ENCODE results near the gene WASF1.
"Not testable (repeated sequence)": the region's sequence is repeated elsewhere in the genome, so short reads cannot be mapped to it uniquely, and the experiment has no call there.

WASF1 gene

DNA sequence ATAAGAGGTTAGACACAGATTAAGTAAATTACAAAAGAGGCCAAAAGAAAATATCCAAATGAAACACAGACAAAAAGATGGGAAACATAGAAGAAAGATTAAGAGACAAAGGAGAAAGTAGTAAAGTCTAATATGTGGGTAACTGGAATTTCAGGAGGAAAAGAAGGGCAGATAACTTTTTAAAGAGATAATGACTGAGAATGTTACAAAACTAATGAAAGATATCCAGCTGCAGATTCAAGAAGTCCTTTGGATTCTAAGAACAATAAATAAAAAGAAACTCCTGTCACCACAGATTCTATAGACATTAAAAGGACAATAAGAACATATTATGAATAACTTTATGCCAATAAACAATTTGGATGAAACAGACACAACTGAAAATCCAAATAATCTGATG lies 90.1 kb downstream of the WASF1 start:
- Histone ChIP-seq H3K4me3 (ENCODE audit: low read depth, low read length) (no peak overlapping the region), H3K4me1 (ENCODE audit: control insufficient read depth, insufficient read depth, low read length) (no peaks in the 10 kb centered on the region; the same call in 1 of the 2 replicates), H3K36me3 (ENCODE audit: control insufficient read depth, insufficient read depth, low read length) (no peaks in the 10 kb centered on the region), H3K9ac (ENCODE audit: low read depth, low read length) (no peak overlapping the region), H3K9me3 (ENCODE audit: control insufficient read depth, insufficient read depth, low read length) (no peaks in the 10 kb centered on the region), H3K27ac (ENCODE audit: low read depth, low read length) (no peak overlapping the region), H3K27me3 (ENCODE audit: control insufficient read depth, insufficient read depth, low read length) (no peaks in the 10 kb centered on the region)

DNA sequence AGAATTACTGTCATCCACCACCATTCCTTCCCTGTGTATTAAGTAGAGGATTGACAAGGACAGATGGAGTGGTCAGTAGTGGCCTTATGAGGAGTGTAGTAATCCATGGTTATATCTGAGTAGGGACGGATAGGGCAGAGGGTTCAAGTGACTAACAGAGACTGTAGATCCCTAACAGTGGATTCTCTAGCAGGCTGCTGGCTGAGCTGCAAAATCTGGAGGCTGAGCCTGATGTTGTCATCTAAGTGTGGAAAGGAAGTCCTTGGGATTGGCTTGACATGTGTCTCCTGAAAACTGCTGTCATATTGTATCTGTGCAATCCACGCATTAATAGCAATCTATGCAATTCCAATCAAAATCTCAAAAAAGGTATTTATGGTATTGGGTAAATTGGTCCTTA lies 94.2 kb downstream of the WASF1 start:
- Histone ChIP-seq H3K9ac (ENCODE audit: low read depth, low read length) (no peak overlapping the region), H3K36me3 (ENCODE audit: control insufficient read depth, insufficient read depth, low read length) (no peaks in the 10 kb centered on the region), H3K4me1 (ENCODE audit: control insufficient read depth, insufficient read depth, low read length) (no peaks in the 10 kb centered on the region; the same call in 1 of the 2 replicates), H3K9me3 (ENCODE audit: control insufficient read depth, insufficient read depth, low read length) (no peaks in the 10 kb centered on the region), H3K27ac (ENCODE audit: low read depth, low read length) (no peak overlapping the region), H3K4me3 (ENCODE audit: low read depth, low read length) (no peak overlapping the region), H3K27me3 (ENCODE audit: control insufficient read depth, insufficient read depth, low read length) (no peaks in the 10 kb centered on the region)

DNA sequence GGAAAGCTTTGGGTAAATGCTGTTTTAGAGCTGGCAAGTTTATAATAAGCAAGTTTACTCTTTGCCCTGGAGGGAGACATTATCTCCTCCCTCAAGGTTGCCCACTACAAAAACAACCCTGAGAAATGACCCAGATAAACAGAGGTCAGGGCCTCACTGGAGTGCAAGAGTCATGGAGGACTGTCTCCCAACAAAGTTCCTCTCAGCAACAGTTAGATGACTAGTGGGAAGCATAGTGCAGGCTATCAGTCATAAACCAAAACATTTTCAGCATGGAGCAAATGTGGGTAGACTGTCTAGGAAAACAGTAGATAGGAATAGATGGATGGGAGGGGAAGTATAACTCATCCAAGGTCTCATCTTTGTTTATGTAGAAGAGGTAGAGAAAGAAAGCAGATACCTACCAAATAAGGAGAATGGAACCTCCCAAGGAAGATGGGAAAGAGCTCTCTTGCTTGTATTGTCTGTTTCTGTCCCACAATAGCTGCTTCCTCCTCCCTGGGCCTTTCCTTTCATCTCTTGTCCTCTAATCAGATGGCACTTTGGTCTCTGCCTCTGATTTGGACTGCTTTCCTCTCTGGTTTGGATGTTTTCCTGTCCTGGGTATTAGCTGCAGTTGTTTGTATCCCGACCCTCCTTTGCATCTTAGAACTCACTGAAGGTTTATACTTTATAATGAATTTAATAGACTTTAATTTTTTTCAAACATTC lies 95.4 kb downstream of the WASF1 start:
- H3K9me3 ChIP-seq (ENCODE audit: control insufficient read depth, insufficient read depth, low read length) = no peaks in the 10 kb centered on the region
- no peak overlapping the region for H3K27ac ChIP-seq (ENCODE audit: low read depth, low read length)
- no peak overlapping the region for H3K9ac ChIP-seq (ENCODE audit: low read depth, low read length)
- H3K4me1 ChIP-seq (ENCODE audit: control insufficient read depth, insufficient read depth, low read length) = no peaks in the 10 kb centered on the region; the same call in 1 of the 2 replicates
- no peaks in the 10 kb centered on the region for H3K27me3 ChIP-seq (ENCODE audit: control insufficient read depth, insufficient read depth, low read length)
- H3K36me3 ChIP-seq (ENCODE audit: control insufficient read depth, insufficient read depth, low read length) = no peaks in the 10 kb centered on the region
- H3K4me3 ChIP-seq (ENCODE audit: low read depth, low read length) = no peak overlapping the region

DNA sequence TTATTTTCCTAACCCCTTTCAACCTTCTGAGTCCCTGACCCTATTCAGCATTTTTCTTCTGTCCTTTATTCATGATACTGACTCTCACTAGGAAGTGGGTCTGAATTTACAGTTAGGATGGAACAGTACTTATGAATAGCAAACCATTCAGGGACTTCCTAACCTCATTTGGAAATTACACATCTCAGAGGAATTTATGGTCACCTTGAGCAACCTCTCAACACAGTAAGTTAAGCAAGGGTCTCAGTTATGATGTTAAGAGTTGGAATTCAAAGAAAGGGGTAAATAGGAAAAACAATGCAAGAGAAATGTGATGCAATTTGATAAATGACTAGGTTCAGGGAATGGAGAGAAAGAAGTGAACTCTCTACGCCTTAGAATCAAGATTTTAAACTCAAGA lies 104.1 kb downstream of the WASF1 start:
- Histone ChIP-seq H3K9me3 (ENCODE audit: control insufficient read depth, insufficient read depth, low read length) (no peaks in the 10 kb centered on the region), H3K36me3 (ENCODE audit: control insufficient read depth, insufficient read depth, low read length) (no peaks in the 10 kb centered on the region), H3K4me3 (ENCODE audit: low read depth, low read length) (no peak overlapping the region), H3K27me3 (ENCODE audit: control insufficient read depth, insufficient read depth, low read length) (no peaks in the 10 kb centered on the region), H3K27ac (ENCODE audit: low read depth, low read length) (no peak overlapping the region), H3K9ac (ENCODE audit: low read depth, low read length) (no peak overlapping the region), H3K4me1 (ENCODE audit: control insufficient read depth, insufficient read depth, low read length) (no peaks in the 10 kb centered on the region)

DNA sequence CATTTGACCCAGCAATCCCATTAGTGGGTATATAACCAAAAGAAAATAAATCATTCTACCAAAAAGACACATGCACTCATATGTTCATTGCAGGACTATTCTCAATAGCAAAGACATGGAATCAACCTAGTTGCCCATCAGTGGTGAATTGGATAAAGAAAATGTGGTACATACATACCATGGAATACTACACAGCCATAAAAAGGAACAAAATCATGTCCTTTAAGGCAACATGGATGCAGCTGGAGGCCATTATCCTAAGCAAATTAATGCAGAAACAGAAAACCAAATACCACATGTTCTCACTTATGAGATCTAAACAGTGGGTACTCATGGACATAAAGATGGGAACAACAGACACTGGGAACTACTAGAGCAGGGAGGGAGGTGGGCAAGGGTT lies 106.0 kb downstream of the WASF1 start:
- not testable (repeated sequence) for H3K9ac ChIP-seq (ENCODE audit: low read depth, low read length); H3K27me3 ChIP-seq (ENCODE audit: control insufficient read depth, insufficient read depth, low read length); H3K4me1 ChIP-seq (ENCODE audit: control insufficient read depth, insufficient read depth, low read length); H3K36me3 ChIP-seq (ENCODE audit: control insufficient read depth, insufficient read depth, low read length); H3K27ac ChIP-seq (ENCODE audit: low read depth, low read length); H3K9me3 ChIP-seq (ENCODE audit: control insufficient read depth, insufficient read depth, low read length); H3K4me3 ChIP-seq (ENCODE audit: low read depth, low read length)

DNA sequence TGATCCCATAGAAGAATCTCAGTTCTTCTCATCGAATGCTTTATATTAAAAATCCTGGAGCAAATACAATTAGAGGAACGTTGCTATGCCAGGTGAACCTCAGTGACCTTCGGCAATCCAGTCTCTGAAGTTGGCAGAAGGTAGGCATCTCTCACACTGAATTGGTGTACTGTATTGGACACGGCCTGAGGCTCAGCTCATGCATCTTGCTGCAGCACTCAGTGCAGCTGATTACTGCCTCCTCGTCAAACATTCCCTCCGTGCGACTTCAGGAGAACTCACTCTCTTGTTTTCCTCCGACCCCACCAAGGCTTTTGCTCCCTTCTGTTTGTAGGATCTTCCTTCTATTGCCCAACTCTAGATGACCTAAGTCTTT lies 110.9 kb downstream of the WASF1 start:
- no peaks in the 10 kb centered on the region for H3K27me3 ChIP-seq (ENCODE audit: control insufficient read depth, insufficient read depth, low read length)
- no peaks in the 10 kb centered on the region for H3K9me3 ChIP-seq (ENCODE audit: control insufficient read depth, insufficient read depth, low read length)
- H3K27ac ChIP-seq (ENCODE audit: low read depth, low read length) = no peak overlapping the region
- H3K4me1 ChIP-seq (ENCODE audit: control insufficient read depth, insufficient read depth, low read length) = 0 out of 2 replicates have a peak, but pooled peaks cover 2% of the 10 kb centered on the region
- no peak overlapping the region for H3K4me3 ChIP-seq (ENCODE audit: low read depth, low read length)
- no peak overlapping the region for H3K9ac ChIP-seq (ENCODE audit: low read depth, low read length)
- H3K36me3 ChIP-seq (ENCODE audit: control insufficient read depth, insufficient read depth, low read length) = no peaks in the 10 kb centered on the region

DNA sequence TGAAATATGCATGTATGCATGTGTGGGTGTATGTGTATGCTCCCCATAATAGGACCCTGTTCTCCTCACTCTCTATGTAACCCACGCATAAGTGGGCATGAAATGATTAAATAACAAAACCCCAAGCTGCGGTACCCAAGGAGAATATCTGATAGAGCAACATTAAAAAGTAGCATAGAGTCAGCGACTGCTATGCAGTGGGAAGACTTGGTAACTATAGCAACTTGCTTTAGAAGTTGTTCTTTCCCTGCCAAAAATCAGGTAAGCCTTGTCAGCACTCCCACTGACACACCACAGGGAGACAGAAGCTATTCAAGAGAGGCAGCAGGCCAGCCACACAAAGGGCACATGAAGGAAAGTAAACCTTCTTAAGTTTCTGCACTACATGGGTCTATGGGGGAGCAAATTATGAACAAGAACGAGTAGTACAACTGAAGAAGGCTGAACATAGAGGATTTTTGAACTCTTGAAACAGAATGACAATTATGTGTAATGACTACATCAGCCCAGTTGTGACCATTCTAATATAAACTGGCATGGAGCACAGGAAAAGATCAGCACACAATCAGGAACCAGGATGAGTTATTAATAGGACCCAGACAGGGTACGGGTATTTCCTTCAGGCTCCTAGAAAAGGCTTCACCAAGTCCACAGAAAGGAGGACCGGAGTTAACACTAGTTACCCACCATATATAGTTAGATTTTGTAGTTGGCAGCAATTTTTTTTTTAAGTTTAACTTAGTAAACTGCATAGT lies 111.5 kb downstream of the WASF1 start:
- Histone ChIP-seq H3K9ac (ENCODE audit: low read depth, low read length) (no peak overlapping the region), H3K27ac (ENCODE audit: low read depth, low read length) (no peak overlapping the region), H3K36me3 (ENCODE audit: control insufficient read depth, insufficient read depth, low read length) (no peaks in the 10 kb centered on the region), H3K9me3 (ENCODE audit: control insufficient read depth, insufficient read depth, low read length) (no peaks in the 10 kb centered on the region), H3K27me3 (ENCODE audit: control insufficient read depth, insufficient read depth, low read length) (no peaks in the 10 kb centered on the region), H3K4me1 (ENCODE audit: control insufficient read depth, insufficient read depth, low read length) (0 out of 2 replicates have a peak, but pooled peaks cover 2% of the 10 kb centered on the region), H3K4me3 (ENCODE audit: low read depth, low read length) (no peak overlapping the region)

DNA sequence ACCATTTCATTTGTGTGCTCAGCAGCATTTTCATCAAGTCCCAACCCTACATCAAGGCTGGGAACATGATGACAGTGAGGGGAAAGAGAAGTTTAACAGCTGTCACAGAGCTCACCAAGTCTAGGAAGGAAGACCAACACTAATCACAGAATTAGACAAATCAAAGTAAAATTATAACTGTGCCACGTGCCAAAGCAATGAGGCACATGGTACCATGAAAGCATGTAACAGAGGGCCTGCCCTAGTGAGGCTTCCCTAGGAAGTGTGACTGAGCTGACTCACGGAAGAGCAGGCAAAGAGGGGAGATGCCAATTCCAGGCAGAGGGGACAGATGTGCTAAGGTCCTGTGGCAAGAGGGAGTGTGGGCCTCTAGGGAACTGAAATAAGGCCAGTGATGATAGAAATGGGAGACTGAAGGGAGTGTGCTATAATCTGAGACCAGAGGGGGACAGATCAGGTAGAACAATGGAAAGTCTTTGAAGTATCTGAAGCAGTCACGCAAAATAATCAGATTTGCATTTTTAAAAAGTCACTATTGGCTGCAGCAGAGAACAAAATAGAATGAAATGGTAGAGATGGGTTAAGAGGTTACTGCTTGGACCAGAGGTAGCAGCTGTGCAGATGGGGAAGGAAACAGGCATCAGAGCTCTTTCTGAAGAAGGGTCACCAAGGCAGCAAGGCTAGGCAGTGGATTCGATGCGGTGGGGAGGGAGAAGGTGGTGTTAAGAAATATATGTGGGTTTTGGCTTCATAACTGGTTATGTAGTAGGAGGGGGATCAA lies 114.5 kb downstream of the WASF1 start:
- Histone ChIP-seq H3K27me3 (ENCODE audit: control insufficient read depth, insufficient read depth, low read length) (no peaks in the 10 kb centered on the region), H3K36me3 (ENCODE audit: control insufficient read depth, insufficient read depth, low read length) (no peaks in the 10 kb centered on the region)

DNA sequence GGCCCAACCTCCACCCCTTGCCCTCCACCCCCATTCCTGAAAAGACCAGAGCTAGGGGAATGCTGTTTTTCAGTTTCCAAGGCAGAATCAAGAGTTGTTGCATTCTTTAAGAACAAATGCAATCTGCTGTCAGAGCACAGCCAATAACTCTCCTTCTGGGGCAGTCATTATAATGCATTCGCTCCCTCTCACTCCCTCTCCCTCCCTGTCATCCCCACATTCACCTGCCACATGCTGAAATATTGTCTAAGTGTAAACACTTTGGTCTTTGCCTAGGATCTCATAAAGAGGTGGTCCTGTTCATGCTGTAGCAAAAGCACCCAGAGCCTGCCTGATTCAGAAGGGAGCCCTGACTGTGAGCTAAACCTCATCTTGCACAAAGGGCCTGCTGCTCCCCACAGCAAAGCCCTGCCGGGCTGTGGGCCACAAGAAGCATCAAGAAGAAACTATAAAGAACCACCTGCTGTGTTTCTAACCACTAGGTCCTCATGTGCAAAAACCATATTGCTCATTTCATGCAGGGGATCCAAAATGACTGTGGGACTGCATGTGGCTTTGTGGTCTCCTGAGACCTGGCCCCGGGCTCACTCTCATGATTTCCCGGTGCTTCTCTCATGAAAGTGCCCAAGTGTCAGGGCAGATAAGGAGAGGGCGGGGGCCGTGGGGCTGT lies 115.7 kb downstream of the WASF1 start:
- H3K9ac ChIP-seq (ENCODE audit: low read depth, low read length) = no peak overlapping the region
- H3K27ac ChIP-seq (ENCODE audit: low read depth, low read length) = no peak overlapping the region
- no peaks in the 10 kb centered on the region for H3K36me3 ChIP-seq (ENCODE audit: control insufficient read depth, insufficient read depth, low read length)
- H3K4me3 ChIP-seq (ENCODE audit: low read depth, low read length) = no peak overlapping the region
- H3K4me1 ChIP-seq (ENCODE audit: control insufficient read depth, insufficient read depth, low read length) = 0 out of 2 replicates have a peak, but pooled peaks cover 2% of the 10 kb centered on the region
- no peaks in the 10 kb centered on the region for H3K9me3 ChIP-seq (ENCODE audit: control insufficient read depth, insufficient read depth, low read length)
- H3K27me3 ChIP-seq (ENCODE audit: control insufficient read depth, insufficient read depth, low read length) = no peaks in the 10 kb centered on the region

More for the DNA sequence above, 114.5 kb downstream of the WASF1 start:
- H3K9me3 ChIP-seq (ENCODE audit: control insufficient read depth, insufficient read depth, low read length) = no peaks in the 10 kb centered on the region
- H3K4me3 ChIP-seq (ENCODE audit: low read depth, low read length) = no peak overlapping the region
- H3K4me1 ChIP-seq (ENCODE audit: control insufficient read depth, insufficient read depth, low read length) = 0 out of 2 replicates have a peak, but pooled peaks cover 2% of the 10 kb centered on the region
- no peak overlapping the region for H3K27ac ChIP-seq (ENCODE audit: low read depth, low read length)
- H3K9ac ChIP-seq (ENCODE audit: low read depth, low read length) = no peak overlapping the region

DNA sequence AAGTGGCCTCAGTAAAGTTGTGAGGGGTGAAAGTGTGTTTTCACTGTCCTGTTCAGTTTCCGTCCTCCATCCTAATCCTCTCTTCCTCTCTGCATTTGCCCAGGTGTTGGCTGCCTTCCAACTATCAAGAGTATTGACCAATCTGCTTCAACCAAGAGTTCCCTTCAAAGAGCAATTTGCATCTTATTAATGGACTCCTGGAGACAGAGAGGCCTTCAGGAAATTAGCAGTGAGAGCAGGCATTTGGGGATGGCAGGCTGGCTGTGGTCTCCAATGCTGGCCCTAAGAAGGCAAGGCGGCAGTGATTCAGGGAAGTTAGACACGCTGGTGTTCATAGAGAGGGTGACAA lies 124.1 kb downstream of the WASF1 start:
- Histone ChIP-seq H3K27ac (ENCODE audit: low read depth, low read length) (no peak overlapping the region), H3K9me3 (ENCODE audit: control insufficient read depth, insufficient read depth, low read length) (no peaks in the 10 kb centered on the region), H3K4me1 (ENCODE audit: control insufficient read depth, insufficient read depth, low read length) (no peaks in the 10 kb centered on the region), H3K27me3 (ENCODE audit: control insufficient read depth, insufficient read depth, low read length) (no peaks in the 10 kb centered on the region), H3K9ac (ENCODE audit: low read depth, low read length) (no peak overlapping the region), H3K36me3 (ENCODE audit: control insufficient read depth, insufficient read depth, low read length) (no peaks in the 10 kb centered on the region), H3K4me3 (ENCODE audit: low read depth, low read length) (no peak overlapping the region)
